Measurements from ENCODE around the gene CEP131.
"Not testable (repeated sequence)": the region's sequence is repeated elsewhere in the genome, so short reads cannot be mapped to it uniquely, and the experiment has no call there.

The CEP131 gene

GRCh38 chr17:81165246-81166032 is 57.3 kb downstream of the CEP131 start, which contains the start of gene PVALEF:
Gene PVALEF (plus strand): TSS chr17:81165507. CDS start chr17:81181227, 15,720 bp downstream.
- DNase-seq (ENCODE audit: low spot score), result no peak

- DNase-seq (ENCODE audit: low spot score), result no peak
Measured at GRCh38 chr17:81164371-81165245, 58.2 kb downstream of the CEP131 start.

- no peak for DNase-seq (ENCODE audit: low spot score)
Measured at GRCh38 chr17:81163703-81164370, 58.9 kb downstream of the CEP131 start.

GRCh38 chr17:81163051-81163695 is 59.6 kb downstream of the CEP131 start:
- DNase-seq (ENCODE audit: low spot score), result no peak

GRCh38 chr17:81162491-81162890 is 60.3 kb downstream of the CEP131 start:
- DNase-seq (ENCODE audit: low spot score), result no peak

- no peak for DNase-seq (ENCODE audit: low spot score)
Measured at GRCh38 chr17:81161972-81162371, 60.8 kb downstream of the CEP131 start.

- no peak for DNase-seq (ENCODE audit: low spot score)
Measured at GRCh38 chr17:81161536-81161935, 61.2 kb downstream of the CEP131 start.

GRCh38 chr17:81160747-81161453 is 61.9 kb downstream of the CEP131 start:
- no peak for DNase-seq (ENCODE audit: low spot score)

GRCh38 chr17:81160306-81160705 is 62.5 kb downstream of the CEP131 start:
- no peak for DNase-seq (ENCODE audit: low spot score)

GRCh38 chr17:81159611-81160265 is 63.0 kb downstream of the CEP131 start:
- no peak for DNase-seq (ENCODE audit: low spot score)

GRCh38 chr17:81158688-81159590 is 63.8 kb downstream of the CEP131 start:
- DNase-seq (ENCODE audit: low spot score), result no peak

- DNase-seq (ENCODE audit: low spot score), result no peak
Measured at GRCh38 chr17:81157848-81158687, 64.7 kb downstream of the CEP131 start.

- DNase-seq (ENCODE audit: low spot score), result no peak
Measured at GRCh38 chr17:81156866-81157805, 65.6 kb downstream of the CEP131 start.

GRCh38 chr17:81154961-81155360 is 67.8 kb downstream of the CEP131 start:
- DNase-seq (ENCODE audit: low spot score), result no peak

- not testable (repeated sequence) for DNase-seq (ENCODE audit: low spot score)
Measured at GRCh38 chr17:81154016-81154415, 68.7 kb downstream of the CEP131 start.

- DNase-seq (ENCODE audit: low spot score), result no peak
Measured at GRCh38 chr17:81153340-81153803, 69.4 kb downstream of the CEP131 start.

GRCh38 chr17:81152288-81152828 is 70.4 kb downstream of the CEP131 start:
- DNase-seq (ENCODE audit: low spot score), result no peak

Data from left forelimb (tissue), 1 donor.